Left kidney (tissue), 2 donors: Measurements from ENCODE around the gene REEP3. TPM values are rescaled to one million over a fixed set of nuclear protein-coding genes. Genes with fewer than 3 reads are reported as not detected.
"Not testable (repeated sequence)": the region's sequence is repeated elsewhere in the genome, so short reads cannot be mapped to it uniquely, and the experiment has no call there.

Source experiments
- DNase-seq: peaks from one replicate; pipeline ENCODE4 v3.0.0-alpha.2; 2013
- polyA plus RNA-seq: library from polyadenylated mRNA; unstranded; fragments of 120-200 nt; gene quantifications from one replicate; pipeline ENCODE4 v1.2.1, GENCODE V29; 2013; ENCODE audit not compliant: insufficient read length

REEP3 gene
- polyA plus RNA-seq, 1 donor: 34.1 TPM

GRCh38 chr10:63547628-63548360 is 26.6 kb downstream of the REEP3 start:
- DNase-seq: no peak

- no peak for DNase-seq
Observed at GRCh38 chr10:63548860-63549259, 27.7 kb downstream of the REEP3 start.

GRCh38 chr10:63549810-63550209 is 28.6 kb downstream of the REEP3 start:
- no peak for DNase-seq

- DNase-seq: no peak
Observed at GRCh38 chr10:63553031-63553430, 31.8 kb downstream of the REEP3 start.

- no peak for DNase-seq
Observed at GRCh38 chr10:63553473-63553872, 32.3 kb downstream of the REEP3 start.

GRCh38 chr10:63554657-63555056 is 33.5 kb downstream of the REEP3 start:
- no peak for DNase-seq

GRCh38 chr10:63555330-63555729 is 34.1 kb downstream of the REEP3 start:
- DNase-seq: no peak

GRCh38 chr10:63558132-63558784 is 37.1 kb downstream of the REEP3 start:
- DNase-seq: no peak

- no peak for DNase-seq
Observed at GRCh38 chr10:63561341-63561740, 40.1 kb downstream of the REEP3 start.

GRCh38 chr10:63562391-63562790 is 41.2 kb downstream of the REEP3 start:
- DNase-seq: no peak

GRCh38 chr10:63562857-63563256 is 41.7 kb downstream of the REEP3 start:
- DNase-seq: no peak

GRCh38 chr10:63563623-63564022 is 42.4 kb downstream of the REEP3 start:
- DNase-seq: no peak

GRCh38 chr10:63564731-63565130 is 43.5 kb downstream of the REEP3 start:
- not testable (repeated sequence) for DNase-seq

GRCh38 chr10:63573068-63573697 is 52.0 kb downstream of the REEP3 start:
- peak; percentile 53 for DNase-seq

GRCh38 chr10:63574011-63574410 is 52.8 kb downstream of the REEP3 start:
- DNase-seq: no peak

GRCh38 chr10:63576501-63576900 is 55.3 kb downstream of the REEP3 start:
- DNase-seq: no peak

- no peak for DNase-seq
Observed at GRCh38 chr10:63578501-63578900, 57.3 kb downstream of the REEP3 start.

GRCh38 chr10:63579371-63580014 is 58.3 kb downstream of the REEP3 start:
- no peak for DNase-seq

- DNase-seq: peak; percentile 45
Observed at GRCh38 chr10:63582690-63583089, 61.5 kb downstream of the REEP3 start.

GRCh38 chr10:63583397-63583796 is 62.2 kb downstream of the REEP3 start:
- DNase-seq: no peak

- DNase-seq: no peak
Observed at GRCh38 chr10:63583909-63584724, 62.9 kb downstream of the REEP3 start.

- DNase-seq: no peak
Observed at GRCh38 chr10:63584725-63585035, 63.5 kb downstream of the REEP3 start.
